H9 (cell line): ENCODE data around the gene PDE6H. TPM values are rescaled to one million over a fixed set of nuclear protein-coding genes. Genes with fewer than 3 reads are reported as not detected.

Source experiments
- DNase-seq: peaks from one replicate; pipeline ENCODE4 v3.0.0-alpha.2; 2017
- H2AFZ ChIP-seq: one replicate; pipeline ENCODE4 v1.6.1; 2013; ENCODE audit warnings: mild to moderate bottlenecking, low read length, control low read depth, moderate library complexity
- H2AK5ac ChIP-seq: 2 replicates; pipeline ENCODE4 v1.6.1; 2013; ENCODE audit warnings: low read length, control low read depth, mixed read lengths; ENCODE audit not compliant: insufficient read length
- H2BK120ac ChIP-seq: one replicate; pipeline ENCODE4 v1.6.1; 2013; ENCODE audit warnings: low read depth, mild to moderate bottlenecking, low read length, control low read depth, inconsistent platforms; ENCODE audit not compliant: poor library complexity, severe bottlenecking
- H2BK12ac ChIP-seq: 2 replicates; pipeline ENCODE4 v1.6.1; 2013; ENCODE audit warnings: low read length, control low read depth, mixed read lengths, low read depth; ENCODE audit not compliant: insufficient read length
- H2BK15ac ChIP-seq: 2 replicates; pipeline ENCODE4 v1.6.1; 2013; ENCODE audit warnings: low read depth, low read length, control low read depth
- H2BK20ac ChIP-seq: one replicate; pipeline ENCODE4 v1.6.1; 2013; ENCODE audit warnings: low read depth, mild to moderate bottlenecking, low read length, control low read depth, inconsistent platforms; ENCODE audit not compliant: poor library complexity, severe bottlenecking
- H2BK5ac ChIP-seq: 2 replicates; pipeline ENCODE4 v1.6.1; 2013; ENCODE audit warnings: low read length, control low read depth, mixed read lengths; ENCODE audit not compliant: insufficient read length
- H3K14ac ChIP-seq: 2 replicates; pipeline ENCODE4 v1.6.1; 2013; ENCODE audit warnings: low read length, control low read depth; ENCODE audit not compliant: insufficient read depth
- H3K18ac ChIP-seq: 2 replicates; pipeline ENCODE4 v1.6.1; 2013; ENCODE audit warnings: low read depth, mild to moderate bottlenecking, mixed read lengths, low read length, control low read depth; ENCODE audit not compliant: insufficient read length
- H3K23ac ChIP-seq: 2 replicates; pipeline ENCODE4 v1.6.1; 2013; ENCODE audit warnings: low read length, control low read depth, mixed read lengths, low read depth; ENCODE audit not compliant: insufficient read length
- H3K23me2 ChIP-seq: 2 replicates; pipeline ENCODE4 v1.6.1; 2013; ENCODE audit warnings: low read depth, mild to moderate bottlenecking, mixed read lengths, low read length, control low read depth; ENCODE audit not compliant: insufficient read length, poor library complexity, severe bottlenecking
- H3K27ac ChIP-seq: 2 replicates; pipeline ENCODE4 v1.5.1; 2013; ENCODE audit warnings: low read length, control low read depth, mixed read lengths, low read depth; ENCODE audit not compliant: insufficient read length
- H3K27me3 ChIP-seq: 2 replicates; pipeline ENCODE4 v1.6.1; 2013; ENCODE audit warnings: low read length, control low read depth, inconsistent platforms; ENCODE audit not compliant: insufficient read depth
- H3K4ac ChIP-seq: 2 replicates; pipeline ENCODE4 v1.6.1; 2013; ENCODE audit warnings: low read depth, mild to moderate bottlenecking, control low read depth, inconsistent platforms, low read length, moderate library complexity
- H3K4me1 ChIP-seq: 2 replicates; pipeline ENCODE4 v1.6.1; 2013; ENCODE audit warnings: low read length, control low read depth, inconsistent platforms; ENCODE audit not compliant: insufficient read depth
- H3K4me2 ChIP-seq: 2 replicates; pipeline ENCODE4 v1.6.1; 2013; ENCODE audit warnings: low read length, control low read depth, mixed read lengths; ENCODE audit not compliant: insufficient read length, insufficient read depth
- H3K56ac ChIP-seq: 2 replicates; pipeline ENCODE4 v1.6.1; 2013; ENCODE audit warnings: low read depth, mild to moderate bottlenecking, mixed read lengths, low read length, control low read depth; ENCODE audit not compliant: insufficient read length
- H3K79me1 ChIP-seq: 2 replicates; pipeline ENCODE4 v1.6.1; 2013; ENCODE audit warnings: low read depth, mild to moderate bottlenecking, moderate library complexity, low read length, control low read depth, inconsistent platforms; ENCODE audit not compliant: insufficient read depth, poor library complexity, severe bottlenecking
- H3K79me2 ChIP-seq: 2 replicates; pipeline ENCODE4 v1.6.1; 2013; ENCODE audit warnings: low read length, control low read depth, inconsistent platforms; ENCODE audit not compliant: insufficient read depth
- H3K9ac ChIP-seq: 2 replicates; pipeline ENCODE4 v1.6.1; 2013; ENCODE audit warnings: low read length, control low read depth, mixed read lengths; ENCODE audit not compliant: insufficient read length; ENCODE audit errors: extremely low read depth
- H3K9me3 ChIP-seq: one replicate; pipeline ENCODE4 v1.6.1; 2013; ENCODE audit warnings: low read depth, low read length, inconsistent platforms; ENCODE audit not compliant: control insufficient read depth
- H3T11ph ChIP-seq: one replicate; pipeline ENCODE4 v1.6.1; 2013; ENCODE audit warnings: mild to moderate bottlenecking, low read length, control low read depth, inconsistent platforms
- H4K20me1 ChIP-seq: one replicate; pipeline ENCODE4 v1.6.1; 2013; ENCODE audit not compliant: control insufficient read depth, insufficient read length, insufficient read depth
- H4K5ac ChIP-seq: 2 replicates; pipeline ENCODE4 v1.6.1; 2013; ENCODE audit warnings: low read depth, mild to moderate bottlenecking, mixed read lengths, low read length, control low read depth; ENCODE audit not compliant: insufficient read length
- H4K8ac ChIP-seq: replicated peaks from 2 replicates; pipeline ENCODE4 v1.6.1; 2013; ENCODE audit warnings: low read length, control low read depth, mixed read lengths, low read depth; ENCODE audit not compliant: insufficient read length
- H4K91ac ChIP-seq: 2 replicates; pipeline ENCODE4 v1.6.1; 2013; ENCODE audit warnings: low read depth, mild to moderate bottlenecking, moderate library complexity, mixed read lengths, low read length, control low read depth; ENCODE audit not compliant: insufficient read length
- H3K27ac Mint-ChIP-seq, 3 experiments: 2 replicates in 2 of 3; 3 replicates in 1 of 3; pipeline ENCODE4 v1.8.0; 2020 to 2021; ENCODE audit warnings: mixed read lengths in 3 of 3, mild to moderate bottlenecking in 1 of 3, moderate library complexity in 1 of 3
- H3K27me3 Mint-ChIP-seq: 2 replicates; pipeline ENCODE4 v1.8.0; 2021; ENCODE audit warnings: low read depth, mild to moderate bottlenecking, moderate library complexity, mixed read lengths
- H3K36me3 Mint-ChIP-seq, 3 experiments: 2 replicates in 2 of 3; 3 replicates in 1 of 3; pipeline ENCODE4 v1.8.0; 2020 to 2021; ENCODE audit warnings: low read depth in 3 of 3, mixed read lengths in 3 of 3; ENCODE audit not compliant: insufficient read depth in 1 of 3
- H3K4me1 Mint-ChIP-seq, 2 experiments: 2 replicates each; pipeline ENCODE4 v1.8.0; 2020; ENCODE audit warnings: mixed read lengths in 2 of 2
- H3K4me3 Mint-ChIP-seq, 2 experiments: 2 replicates in 1 of 2; 3 replicates in 1 of 2; pipeline ENCODE4 v1.8.0; 2020 to 2021; ENCODE audit warnings: mild to moderate bottlenecking in 2 of 2, mixed read lengths in 2 of 2, moderate library complexity in 1 of 2
- H3K9me3 Mint-ChIP-seq, 2 experiments: 2 replicates in 1 of 2; 3 replicates in 1 of 2; pipeline ENCODE4 v1.8.0; 2020; ENCODE audit warnings: mild to moderate bottlenecking in 2 of 2, mixed read lengths in 2 of 2, moderate library complexity in 1 of 2
- CTCF ChIP-seq: fragments of 200-600 bp; sonication (generic); conservative IDR thresholded peaks from 3 replicates; pipeline ENCODE4 v1.8.0; 2021; ENCODE audit warnings: antibody characterized with exemption, mild to moderate bottlenecking
- WGBS: extraction: QIAGEN DNeasy Blood & Tissue Kit; methylation state at CpG from one replicate; pipeline ENCODE4 v1.1.7; 2013; ENCODE audit warnings: missing lambda C conversion rate, low lambda C conversion rate, mixed read lengths; ENCODE audit not compliant: insufficient read length; ENCODE audit errors: extremely low coverage; 5-methylcytosine and 5-hydroxymethylcytosine counted together
- total RNA-seq: library from RNA; stranded (reverse); gene quantifications from 2 replicates; pipeline ENCODE4 v1.2.1, GENCODE V29; 2021

Gene PDE6H
- total RNA-seq, 1 experiment from 2014 or later: not detected

GRCh38 chr12:14960548-14961465 lies 12.0 kb upstream of the PDE6H start:
- Histone ChIP-seq H3K4me2 (no peak overlapping the region), H3K23me2 (no peaks in the 10 kb centered on the region), H2BK12ac (no peak overlapping the region), H3K9ac (no peak overlapping the region), H4K20me1 (no peaks in the 10 kb centered on the region), H3K23ac (no peak overlapping the region), H3K4ac (no peak overlapping the region), H2BK20ac (no peak overlapping the region), H3K4me1 (peaks cover 8% of the 10 kb centered on the region), H3K79me2 (no peaks in the 10 kb centered on the region), H4K8ac (no peak overlapping the region), H3T11ph (no peak overlapping the region), H2BK5ac (no peak overlapping the region), H3K9me3 (no peaks in the 10 kb centered on the region), H3K14ac (no peak overlapping the region), H2AK5ac (no peak overlapping the region), H3K27me3 (no peaks in the 10 kb centered on the region), H4K91ac (no peak overlapping the region), H4K5ac (no peak overlapping the region), H3K56ac (no peak overlapping the region), H2BK120ac (no peak overlapping the region), H2BK15ac (no peak overlapping the region), H2AFZ (peak overlapping the region; percentile 65), H3K79me1 (no peaks in the 10 kb centered on the region), H3K27ac (no peak overlapping the region), H3K18ac (no peak overlapping the region)
- Mint-ChIP-seq H3K27me3 (no peaks in the 10 kb centered on the region), H3K36me3 (no peaks in the 10 kb centered on the region), H3K4me3 (no peak overlapping the region; a peak in 2 of 5 replicates), H3K9me3 (no peaks in the 10 kb centered on the region), H3K4me1 (peaks cover 12 to 13% of the 10 kb centered on the region in 2 experiments), H3K27ac (peak overlapping the region in 2 of 3 experiments; percentile 68 to 74; a peak in 3 of 7 replicates)
- no peak for DNase-seq
- TF ChIP-seq CTCF: no peak
- no CpG with 5 or more reads among the region's 13 CpGs for WGBS
